IPS-18a (cell line): ENCODE data around the gene CASK.

Source experiments
- H3K27ac ChIP-seq: one replicate; pipeline ENCODE4 v1.5.1; 2013; ENCODE audit warnings: low read length
- H3K27me3 ChIP-seq: one replicate; pipeline ENCODE4 v1.6.1; 2013; ENCODE audit warnings: mild to moderate bottlenecking, low read length; ENCODE audit not compliant: control insufficient read depth, insufficient read depth
- H3K36me3 ChIP-seq: one replicate; pipeline ENCODE4 v1.6.1; 2013; ENCODE audit warnings: low read depth, low read length; ENCODE audit not compliant: control insufficient read depth
- H3K4me1 ChIP-seq: one replicate; pipeline ENCODE4 v1.6.1; 2013; ENCODE audit warnings: low read depth, low read length; ENCODE audit not compliant: control insufficient read depth
- H3K4me3 ChIP-seq: one replicate; pipeline ENCODE4 v1.5.1; 2013; ENCODE audit warnings: low read length
- H3K9ac ChIP-seq: one replicate; pipeline ENCODE4 v1.6.1; 2013; ENCODE audit warnings: mild to moderate bottlenecking, low read length, moderate library complexity
- H3K9me3 ChIP-seq: one replicate; pipeline ENCODE4 v1.6.1; 2013; ENCODE audit warnings: low read depth, low read length; ENCODE audit not compliant: control insufficient read depth

Gene CASK

DNA sequence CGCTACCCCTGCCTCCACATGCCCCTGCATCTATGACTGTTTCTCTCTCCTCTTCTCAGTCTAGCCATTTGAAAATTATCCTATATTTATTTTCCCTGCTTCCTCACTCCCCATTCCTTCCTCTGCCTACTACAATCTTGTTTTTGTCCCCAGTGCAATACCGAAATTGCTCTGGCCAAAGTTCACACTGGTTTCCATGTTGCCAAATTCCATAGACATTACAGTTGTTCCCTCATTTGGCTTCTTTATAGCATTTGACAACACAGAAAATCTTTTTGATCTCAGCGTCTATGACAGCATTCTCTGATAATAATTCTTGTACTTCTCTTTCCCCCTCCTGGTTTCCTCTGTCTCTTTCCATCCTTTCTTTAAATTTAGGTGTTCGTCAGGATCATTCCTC lies 100.0 kb downstream of the CASK start:
- Histone ChIP-seq H3K9ac (no peak overlapping the region), H3K36me3 (no peaks in the 10 kb centered on the region), H3K27me3 (no peaks in the 10 kb centered on the region), H3K4me3 (no peak overlapping the region), H3K27ac (no peak overlapping the region), H3K9me3 (peaks cover 5% of the 10 kb centered on the region), H3K4me1 (no peaks in the 10 kb centered on the region)

DNA sequence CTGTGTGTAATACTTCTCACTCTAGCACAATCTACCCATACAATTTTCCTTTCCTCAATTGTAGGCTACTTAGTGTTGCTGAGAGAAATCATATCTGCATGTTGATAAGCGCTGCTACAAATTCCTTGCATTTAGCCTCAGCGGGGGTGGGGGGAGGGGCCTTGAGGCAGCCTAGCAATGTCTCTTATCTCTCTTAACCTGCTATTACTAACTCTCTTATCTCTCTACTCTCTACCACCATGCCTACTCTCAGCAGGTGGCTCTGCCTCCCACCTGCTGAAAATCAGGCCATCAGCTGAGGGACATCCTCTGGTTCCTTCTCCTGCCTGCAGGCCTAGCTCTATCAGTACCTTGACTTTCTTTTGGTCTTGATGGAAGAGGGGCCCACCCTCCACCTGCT lies 100.5 kb downstream of the CASK start:
- Histone ChIP-seq H3K4me1 (no peaks in the 10 kb centered on the region), H3K27me3 (no peaks in the 10 kb centered on the region), H3K9me3 (peaks cover 5% of the 10 kb centered on the region), H3K36me3 (no peaks in the 10 kb centered on the region), H3K4me3 (no peak overlapping the region), H3K27ac (no peak overlapping the region), H3K9ac (no peak overlapping the region)

DNA sequence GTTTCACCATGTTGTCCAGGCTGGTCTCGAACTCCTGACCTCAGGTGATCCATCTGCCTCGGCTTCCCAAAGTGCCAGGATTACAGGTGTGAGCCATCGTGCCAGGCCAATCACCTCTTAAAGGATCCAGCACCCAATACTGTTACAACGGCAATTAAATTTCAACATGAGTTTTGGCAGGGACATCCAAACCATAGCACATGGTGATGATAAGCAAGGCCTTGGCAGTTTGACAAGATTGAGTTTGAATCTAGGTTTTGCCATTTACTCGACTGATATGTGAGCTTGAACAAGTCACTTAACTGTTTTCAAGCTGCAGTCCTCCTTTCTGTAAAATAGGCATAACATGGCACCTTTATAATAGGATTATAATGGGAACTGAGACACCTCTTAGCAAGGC lies 115.3 kb downstream of the CASK start:
- no peaks in the 10 kb centered on the region for H3K36me3 ChIP-seq
- no peaks in the 10 kb centered on the region for H3K9me3 ChIP-seq
- no peak overlapping the region for H3K9ac ChIP-seq
- no peaks in the 10 kb centered on the region for H3K27me3 ChIP-seq
- H3K4me1 ChIP-seq, result no peaks in the 10 kb centered on the region
- H3K27ac ChIP-seq, result no peak overlapping the region
- H3K4me3 ChIP-seq, result no peak overlapping the region

DNA sequence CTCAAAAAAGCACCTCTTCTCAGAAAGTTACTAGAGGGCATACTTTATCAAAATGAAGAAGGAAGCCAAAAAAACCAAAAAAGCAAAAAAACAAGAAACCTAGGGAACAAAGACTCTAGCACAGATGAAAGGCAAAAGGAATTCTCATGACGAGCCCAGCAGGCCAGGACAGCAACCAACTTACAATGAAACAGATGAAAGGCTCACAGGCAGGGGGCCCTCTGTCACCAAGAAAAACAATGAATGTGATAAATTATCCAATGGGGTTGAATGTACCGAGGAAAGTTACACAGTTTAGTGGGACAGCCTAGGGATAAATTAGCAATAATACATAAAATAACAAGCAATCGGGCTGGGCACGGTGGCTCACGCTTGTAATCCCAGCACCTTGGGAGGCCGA lies 120.4 kb downstream of the CASK start:
- Histone ChIP-seq H3K36me3 (no peaks in the 10 kb centered on the region), H3K4me1 (peaks cover 4% of the 10 kb centered on the region), H3K4me3 (no peak overlapping the region), H3K9ac (no peak overlapping the region), H3K27me3 (no peaks in the 10 kb centered on the region), H3K27ac (no peak overlapping the region), H3K9me3 (peaks cover 6% of the 10 kb centered on the region)

DNA sequence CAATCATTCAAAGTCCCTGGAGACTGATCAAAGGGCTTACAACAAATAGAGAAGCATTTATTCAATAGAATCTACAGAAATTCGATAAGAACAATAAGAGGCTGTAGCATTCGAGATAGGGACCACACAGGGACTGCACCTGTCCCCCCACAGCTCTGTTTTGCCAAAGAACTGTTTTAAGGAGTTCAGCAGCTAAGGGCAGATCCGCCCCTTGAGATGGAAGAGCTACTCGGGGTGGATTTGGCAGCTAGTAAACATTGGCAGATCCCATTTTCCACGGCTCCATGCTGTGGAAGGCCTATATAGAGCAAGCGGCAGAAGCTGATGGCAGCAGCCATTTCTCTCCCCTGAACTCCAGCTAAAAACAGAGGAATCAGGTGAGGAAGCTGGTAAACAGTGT lies 123.7 kb downstream of the CASK start:
- Histone ChIP-seq H3K36me3 (no peaks in the 10 kb centered on the region), H3K9ac (no peak overlapping the region), H3K4me1 (peaks cover 4% of the 10 kb centered on the region), H3K27me3 (no peaks in the 10 kb centered on the region), H3K27ac (no peak overlapping the region), H3K4me3 (no peak overlapping the region), H3K9me3 (peaks cover 9% of the 10 kb centered on the region)

DNA sequence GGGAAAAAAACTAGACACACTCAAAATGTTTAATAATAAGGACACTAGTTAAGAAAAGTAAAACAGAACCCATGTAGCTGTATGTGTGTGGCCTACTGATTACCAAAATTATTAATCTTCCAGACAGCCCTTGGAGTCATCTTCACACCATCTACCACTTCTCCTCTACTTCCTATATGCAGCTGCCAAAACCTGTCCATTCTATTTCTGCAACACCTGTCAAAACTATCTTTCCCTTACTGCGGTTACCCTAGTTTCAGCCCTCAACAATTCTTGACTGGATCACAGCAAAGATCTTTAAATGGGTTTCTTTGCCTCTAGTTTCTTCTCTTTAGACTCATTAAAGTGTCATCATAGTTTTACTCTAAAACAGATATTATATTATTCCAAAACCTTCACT lies 126.8 kb downstream of the CASK start:
- Histone ChIP-seq H3K9ac (no peak overlapping the region), H3K4me3 (no peak overlapping the region), H3K27ac (no peak overlapping the region), H3K4me1 (no peaks in the 10 kb centered on the region), H3K27me3 (no peaks in the 10 kb centered on the region), H3K9me3 (peaks cover 6% of the 10 kb centered on the region), H3K36me3 (no peaks in the 10 kb centered on the region)

DNA sequence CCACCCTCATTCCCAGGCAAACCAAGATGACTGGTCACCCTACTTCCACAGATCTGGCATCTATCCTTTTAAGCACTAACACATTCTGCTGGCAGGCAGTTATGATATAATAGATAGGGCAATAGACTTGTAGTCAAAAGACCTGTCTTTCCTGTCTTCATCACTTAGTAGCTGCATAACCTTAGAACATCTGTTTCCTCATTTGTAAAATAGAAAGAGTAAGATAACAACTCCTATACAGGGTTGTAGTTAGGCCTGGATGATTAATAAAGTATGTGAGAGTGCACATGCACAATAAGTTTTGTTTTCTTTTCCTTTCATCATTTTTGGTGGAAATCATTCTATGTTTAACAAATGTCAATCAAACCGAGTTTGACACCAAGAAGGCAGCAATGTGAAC lies 127.3 kb downstream of the CASK start:
- Histone ChIP-seq H3K27ac (no peak overlapping the region), H3K9me3 (peaks cover 6% of the 10 kb centered on the region)

DNA sequence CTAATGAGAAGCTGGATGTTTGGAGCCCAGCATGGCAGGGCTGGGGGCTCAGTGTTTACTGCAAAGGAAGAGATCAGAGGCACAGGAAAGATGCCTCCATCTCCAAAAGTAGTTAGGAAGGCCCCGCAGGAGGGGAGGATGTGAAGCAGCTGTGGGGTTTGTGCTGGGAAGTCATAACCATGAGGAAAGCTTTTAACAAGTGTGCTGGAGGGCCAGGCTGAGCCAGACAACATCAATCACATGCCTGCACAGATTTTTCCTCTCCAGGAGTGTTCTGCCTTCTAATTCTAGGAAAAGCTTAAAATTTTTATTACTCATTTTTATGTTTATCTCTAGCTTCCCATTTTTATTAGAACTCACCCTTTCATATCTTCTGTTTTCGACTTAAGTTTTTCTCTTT lies 134.0 kb downstream of the CASK start:
- Histone ChIP-seq H3K4me1 (no peaks in the 10 kb centered on the region), H3K36me3 (no peaks in the 10 kb centered on the region), H3K4me3 (no peak overlapping the region), H3K27ac (no peak overlapping the region), H3K27me3 (no peaks in the 10 kb centered on the region), H3K9ac (no peak overlapping the region), H3K9me3 (peaks cover 10% of the 10 kb centered on the region)

More for the DNA sequence above, 127.3 kb downstream of the CASK start:
- H3K4me3 ChIP-seq, result no peak overlapping the region
- no peaks in the 10 kb centered on the region for H3K4me1 ChIP-seq
- H3K27me3 ChIP-seq, result no peaks in the 10 kb centered on the region
- no peaks in the 10 kb centered on the region for H3K36me3 ChIP-seq
- no peak overlapping the region for H3K9ac ChIP-seq

DNA sequence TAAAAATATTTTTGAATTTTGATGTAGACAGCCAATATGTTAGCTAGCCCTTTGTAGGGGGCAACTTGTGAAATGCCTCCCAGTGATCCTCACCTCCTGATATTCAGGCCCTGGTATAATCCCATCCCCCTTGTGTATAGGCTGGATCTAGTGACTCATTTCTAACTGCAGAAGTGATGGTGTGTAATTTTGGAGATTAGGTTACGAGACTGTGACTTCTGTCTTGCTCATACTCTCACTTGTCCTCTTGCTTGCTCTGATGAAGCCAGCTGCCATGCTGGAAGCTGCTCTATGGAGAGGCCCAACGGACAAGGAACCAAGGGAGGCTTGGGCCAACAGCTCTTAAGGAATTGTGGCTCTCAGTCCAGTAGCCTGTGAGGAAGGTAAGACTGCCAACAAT lies 137.7 kb downstream of the CASK start:
- H3K27ac ChIP-seq, result no peak overlapping the region
- no peaks in the 10 kb centered on the region for H3K4me1 ChIP-seq
- H3K9me3 ChIP-seq, result peaks cover 7% of the 10 kb centered on the region
- H3K9ac ChIP-seq, result no peak overlapping the region
- H3K4me3 ChIP-seq, result no peak overlapping the region
- no peaks in the 10 kb centered on the region for H3K36me3 ChIP-seq
- H3K27me3 ChIP-seq, result no peaks in the 10 kb centered on the region

DNA sequence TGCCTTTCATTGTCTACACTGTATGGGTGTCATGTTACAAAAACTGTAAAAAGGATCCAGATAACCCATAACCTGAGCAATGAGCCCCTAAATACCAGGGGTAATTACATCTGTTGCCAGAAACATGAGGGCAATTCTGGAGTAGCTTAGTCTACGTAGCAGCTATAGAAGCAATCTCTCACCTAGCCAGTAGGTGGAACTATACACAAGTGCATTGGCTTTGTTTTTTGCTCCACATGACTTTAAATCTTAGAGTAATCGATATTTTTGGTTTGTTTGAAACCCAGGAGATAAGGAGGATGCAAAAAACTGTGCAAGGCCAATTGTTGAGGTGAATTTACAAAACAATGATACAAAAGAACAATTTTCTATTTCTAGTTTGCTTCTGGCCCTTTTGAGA lies 141.9 kb downstream of the CASK start:
- Histone ChIP-seq H3K36me3 (no peaks in the 10 kb centered on the region), H3K9me3 (peaks cover 3% of the 10 kb centered on the region), H3K9ac (no peak overlapping the region), H3K4me3 (no peak overlapping the region), H3K27ac (no peak overlapping the region), H3K4me1 (no peaks in the 10 kb centered on the region), H3K27me3 (no peaks in the 10 kb centered on the region)

DNA sequence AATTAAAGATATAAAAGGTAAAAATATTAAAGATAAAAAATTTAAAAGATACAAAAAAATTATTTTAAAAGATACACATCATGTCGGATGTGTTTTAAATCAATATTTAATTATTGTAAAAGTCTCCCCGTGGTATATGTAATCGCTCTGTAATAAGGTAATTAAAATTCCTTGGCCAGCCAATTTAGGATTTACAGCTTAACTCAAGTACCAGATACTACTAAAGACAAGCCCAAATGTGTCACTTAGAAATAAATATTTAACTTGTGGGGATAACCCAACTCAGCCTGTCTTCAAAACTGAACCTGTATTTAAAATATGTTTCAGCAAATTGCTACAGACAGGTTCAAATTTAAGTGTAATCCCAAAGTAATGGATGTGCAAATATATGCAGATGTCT lies 143.4 kb downstream of the CASK start:
- Histone ChIP-seq H3K9me3 (peaks cover 3% of the 10 kb centered on the region), H3K36me3 (no peaks in the 10 kb centered on the region), H3K4me1 (no peaks in the 10 kb centered on the region), H3K27me3 (no peaks in the 10 kb centered on the region), H3K27ac (no peak overlapping the region), H3K9ac (no peak overlapping the region), H3K4me3 (no peak overlapping the region)

DNA sequence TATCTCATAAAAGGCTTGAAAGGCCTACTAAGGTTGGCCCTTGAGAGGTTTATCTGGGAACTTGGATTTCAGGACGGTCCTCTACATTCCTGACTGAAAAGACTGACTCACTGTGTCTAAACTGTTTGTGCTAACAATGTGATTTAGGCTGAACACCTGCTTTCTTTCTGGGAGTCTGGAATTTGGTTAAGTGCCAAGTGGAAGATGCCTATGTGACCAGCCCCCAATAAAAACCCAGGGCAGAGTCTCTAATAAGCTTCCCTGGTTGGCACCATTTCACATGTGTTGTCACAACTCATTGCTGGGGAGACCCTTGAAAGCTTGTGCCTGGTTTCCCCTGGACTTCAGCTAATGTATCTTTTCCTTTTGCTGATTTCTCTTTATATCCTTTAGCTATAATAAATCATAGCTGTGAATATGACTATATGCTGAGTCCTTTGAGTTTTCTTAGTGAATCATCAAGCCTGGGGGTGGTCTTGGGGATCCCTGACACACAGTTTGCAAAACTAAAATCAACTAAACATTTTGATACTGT lies 144.3 kb downstream of the CASK start:
- H3K9me3 ChIP-seq, result peaks cover 3% of the 10 kb centered on the region
- H3K4me3 ChIP-seq, result no peak overlapping the region
- no peaks in the 10 kb centered on the region for H3K4me1 ChIP-seq
- H3K27ac ChIP-seq, result no peak overlapping the region
- H3K9ac ChIP-seq, result no peak overlapping the region
- no peaks in the 10 kb centered on the region for H3K36me3 ChIP-seq
- no peaks in the 10 kb centered on the region for H3K27me3 ChIP-seq
